ENCODE results near the gene NRXN3. TPM values are rescaled to one million over a fixed set of nuclear protein-coding genes. Genes with fewer than 3 reads are reported as not detected.
A peak's percentile ranks its signal among the peaks of the same experiment; 100 is the strongest.

The NRXN3 gene
- total and polyA plus RNA-seq, 4 donors: 21.9 to 73.4 (median 65.7) TPM

- WGBS (ENCODE audit: insufficient coverage): 72% methylated on average over 2 of the region's 3 CpGs
- H3K9me3 ChIP-seq (ENCODE audit: control insufficient read depth, insufficient read depth, low read length): no peaks in the 10 kb centered on the region
- no peak overlapping the region for H3K27ac ChIP-seq (ENCODE audit: low read depth, low read length)
- no peaks in the 10 kb centered on the region for H3K36me3 ChIP-seq (ENCODE audit: control insufficient read depth, insufficient read depth, low read length)
- no peak overlapping the region for H3K4me3 ChIP-seq (ENCODE audit: low read depth, low read length)
- no peaks in the 10 kb centered on the region for H3K27me3 ChIP-seq (ENCODE audit: control insufficient read depth, insufficient read depth, low read length)
- no peak for DNase-seq (ENCODE audit: low read depth in 4 of 6, low spot score in 6 of 6)
- no peaks in the 10 kb centered on the region for H3K4me1 ChIP-seq (ENCODE audit: control insufficient read depth, insufficient read depth, low read length)
Measured at GRCh38 chr14:79028281-79028680, 858.1 kb downstream of the NRXN3 start.

- H3K27ac ChIP-seq (ENCODE audit: low read depth, low read length): no peak overlapping the region
- no peak overlapping the region for H3K4me3 ChIP-seq (ENCODE audit: low read depth, low read length)
- H3K27me3 ChIP-seq (ENCODE audit: control insufficient read depth, insufficient read depth, low read length): no peaks in the 10 kb centered on the region
- WGBS (ENCODE audit: insufficient coverage): 89% methylated on average over 3 of the region's 4 CpGs
- no peak for DNase-seq (ENCODE audit: low read depth in 4 of 6, low spot score in 6 of 6)
- H3K9me3 ChIP-seq (ENCODE audit: control insufficient read depth, insufficient read depth, low read length): no peaks in the 10 kb centered on the region
- no peaks in the 10 kb centered on the region for H3K36me3 ChIP-seq (ENCODE audit: control insufficient read depth, insufficient read depth, low read length)
- H3K4me1 ChIP-seq (ENCODE audit: control insufficient read depth, insufficient read depth, low read length): no peaks in the 10 kb centered on the region
Measured at GRCh38 chr14:79036441-79036840, 866.3 kb downstream of the NRXN3 start.

GRCh38 chr14:79037106-79037505 is 866.9 kb downstream of the NRXN3 start:
- Histone ChIP-seq H3K27me3 (ENCODE audit: control insufficient read depth, insufficient read depth, low read length) (no peaks in the 10 kb centered on the region), H3K4me1 (ENCODE audit: control insufficient read depth, insufficient read depth, low read length) (no peaks in the 10 kb centered on the region), H3K36me3 (ENCODE audit: control insufficient read depth, insufficient read depth, low read length) (no peaks in the 10 kb centered on the region), H3K9me3 (ENCODE audit: control insufficient read depth, insufficient read depth, low read length) (no peaks in the 10 kb centered on the region), H3K27ac (ENCODE audit: low read depth, low read length) (no peak overlapping the region), H3K4me3 (ENCODE audit: low read depth, low read length) (no peak overlapping the region)
- WGBS (ENCODE audit: insufficient coverage): 100% methylated on average over 1 of the region's 3 CpGs
- DNase-seq (ENCODE audit: low read depth in 4 of 6, low spot score in 6 of 6): no peak

- Histone ChIP-seq H3K9me3 (ENCODE audit: control insufficient read depth, insufficient read depth, low read length) (no peaks in the 10 kb centered on the region), H3K4me1 (ENCODE audit: control insufficient read depth, insufficient read depth, low read length) (no peaks in the 10 kb centered on the region), H3K36me3 (ENCODE audit: control insufficient read depth, insufficient read depth, low read length) (no peaks in the 10 kb centered on the region), H3K4me3 (ENCODE audit: low read depth, low read length) (no peak overlapping the region), H3K27me3 (ENCODE audit: control insufficient read depth, insufficient read depth, low read length) (no peaks in the 10 kb centered on the region), H3K27ac (ENCODE audit: low read depth, low read length) (no peak overlapping the region)
- DNase-seq (ENCODE audit: low read depth in 4 of 6, low spot score in 6 of 6): peak in 1 of 6 donors; percentile 34
- WGBS (ENCODE audit: insufficient coverage): 78% methylated on average over 4 of the region's 7 CpGs
Measured at GRCh38 chr14:79037593-79037992, 867.4 kb downstream of the NRXN3 start.

- Histone ChIP-seq H3K4me3 (ENCODE audit: low read depth, low read length) (no peak overlapping the region), H3K4me1 (ENCODE audit: control insufficient read depth, insufficient read depth, low read length) (no peaks in the 10 kb centered on the region), H3K27me3 (ENCODE audit: control insufficient read depth, insufficient read depth, low read length) (no peaks in the 10 kb centered on the region), H3K27ac (ENCODE audit: low read depth, low read length) (no peak overlapping the region), H3K36me3 (ENCODE audit: control insufficient read depth, insufficient read depth, low read length) (no peaks in the 10 kb centered on the region), H3K9me3 (ENCODE audit: control insufficient read depth, insufficient read depth, low read length) (no peaks in the 10 kb centered on the region)
- DNase-seq (ENCODE audit: low read depth in 4 of 6, low spot score in 6 of 6): no peak
- WGBS (ENCODE audit: insufficient coverage): no CpG with 5 or more reads among the region's 1 CpG
Measured at GRCh38 chr14:79040790-79041189, 870.6 kb downstream of the NRXN3 start.

- H3K27ac ChIP-seq (ENCODE audit: low read depth, low read length): no peak overlapping the region
- H3K36me3 ChIP-seq (ENCODE audit: control insufficient read depth, insufficient read depth, low read length): no peaks in the 10 kb centered on the region
- no peaks in the 10 kb centered on the region for H3K9me3 ChIP-seq (ENCODE audit: control insufficient read depth, insufficient read depth, low read length)
- H3K27me3 ChIP-seq (ENCODE audit: control insufficient read depth, insufficient read depth, low read length): no peaks in the 10 kb centered on the region
- H3K4me3 ChIP-seq (ENCODE audit: low read depth, low read length): no peak overlapping the region
- no peaks in the 10 kb centered on the region for H3K4me1 ChIP-seq (ENCODE audit: control insufficient read depth, insufficient read depth, low read length)
- 93% methylated on average over 7 of the region's 7 CpGs for WGBS (ENCODE audit: insufficient coverage)
- DNase-seq (ENCODE audit: low read depth in 4 of 6, low spot score in 6 of 6): no peak
Measured at GRCh38 chr14:79043194-79043889, 873.2 kb downstream of the NRXN3 start.

GRCh38 chr14:79044894-79045624 is 874.9 kb downstream of the NRXN3 start:
- H3K36me3 ChIP-seq (ENCODE audit: control insufficient read depth, insufficient read depth, low read length): no peaks in the 10 kb centered on the region
- 31% methylated on average over 6 of the region's 8 CpGs for WGBS (ENCODE audit: insufficient coverage)
- H3K4me3 ChIP-seq (ENCODE audit: low read depth, low read length): no peak overlapping the region
- no peak overlapping the region for H3K27ac ChIP-seq (ENCODE audit: low read depth, low read length)
- peak in 1 of 6 donors; percentile 40 for DNase-seq (ENCODE audit: low read depth in 4 of 6, low spot score in 6 of 6)
- H3K27me3 ChIP-seq (ENCODE audit: control insufficient read depth, insufficient read depth, low read length): no peaks in the 10 kb centered on the region
- H3K9me3 ChIP-seq (ENCODE audit: control insufficient read depth, insufficient read depth, low read length): no peaks in the 10 kb centered on the region
- no peaks in the 10 kb centered on the region for H3K4me1 ChIP-seq (ENCODE audit: control insufficient read depth, insufficient read depth, low read length)

- DNase-seq (ENCODE audit: low read depth in 4 of 6, low spot score in 6 of 6): peak in 1 of 6 donors; percentile 38
- no peaks in the 10 kb centered on the region for H3K4me1 ChIP-seq (ENCODE audit: control insufficient read depth, insufficient read depth, low read length)
Measured at GRCh38 chr14:79050787-79051727, 880.9 kb downstream of the NRXN3 start.

GRCh38 chr14:79051742-79052141 is 881.6 kb downstream of the NRXN3 start:
- WGBS (ENCODE audit: insufficient coverage): no CpG with 5 or more reads among the region's 4 CpGs
- H3K4me1 ChIP-seq (ENCODE audit: control insufficient read depth, insufficient read depth, low read length): no peaks in the 10 kb centered on the region
- no peak overlapping the region for H3K4me3 ChIP-seq (ENCODE audit: low read depth, low read length)

More at GRCh38 chr14:79050787-79051727, 880.9 kb downstream of the NRXN3 start:
- Histone ChIP-seq H3K27ac (ENCODE audit: low read depth, low read length) (no peak overlapping the region), H3K27me3 (ENCODE audit: control insufficient read depth, insufficient read depth, low read length) (no peaks in the 10 kb centered on the region), H3K9me3 (ENCODE audit: control insufficient read depth, insufficient read depth, low read length) (no peaks in the 10 kb centered on the region), H3K36me3 (ENCODE audit: control insufficient read depth, insufficient read depth, low read length) (no peaks in the 10 kb centered on the region), H3K4me3 (ENCODE audit: low read depth, low read length) (no peak overlapping the region)
- WGBS (ENCODE audit: insufficient coverage): 76% methylated on average over 4 of the region's 6 CpGs

More at GRCh38 chr14:79051742-79052141, 881.6 kb downstream of the NRXN3 start:
- no peaks in the 10 kb centered on the region for H3K36me3 ChIP-seq (ENCODE audit: control insufficient read depth, insufficient read depth, low read length)
- H3K27me3 ChIP-seq (ENCODE audit: control insufficient read depth, insufficient read depth, low read length): no peaks in the 10 kb centered on the region
- H3K27ac ChIP-seq (ENCODE audit: low read depth, low read length): no peak overlapping the region
- H3K9me3 ChIP-seq (ENCODE audit: control insufficient read depth, insufficient read depth, low read length): no peaks in the 10 kb centered on the region
- DNase-seq (ENCODE audit: low read depth in 4 of 6, low spot score in 6 of 6): no peak
